Osteoblast (primary cell): ENCODE data around the gene EIF3B. TPM values are rescaled to one million over a fixed set of nuclear protein-coding genes. Genes with fewer than 3 reads are reported as not detected.
"Not testable (repeated sequence)": the region's sequence is repeated elsewhere in the genome, so short reads cannot be mapped to it uniquely, and the experiment has no call there.

ENCODE experiments used
- DNase-seq: peaks from one replicate; pipeline ENCODE4 v3.0.0; 2011; ENCODE audit warnings: low spot score, mixed read lengths; ENCODE audit not compliant: insufficient read length; ENCODE audit errors: missing footprints
- H2AFZ ChIP-seq: 2 replicates; pipeline ENCODE4 v1.6.0; 2011; ENCODE audit warnings: mild to moderate bottlenecking, low read length
- H3K27ac ChIP-seq: 2 replicates; pipeline ENCODE4 v1.5.1; 2011; ENCODE audit warnings: mild to moderate bottlenecking, low read depth, low read length, moderate library complexity
- H3K27me3 ChIP-seq: 2 replicates; pipeline ENCODE4 v1.6.0; 2012; ENCODE audit warnings: mild to moderate bottlenecking, control low read depth, inconsistent platforms, low read length, moderate library complexity; ENCODE audit not compliant: insufficient read depth
- H3K36me3 ChIP-seq: 2 replicates; pipeline ENCODE4 v1.5.1; 2011; ENCODE audit warnings: mild to moderate bottlenecking, low read length, control low read depth, moderate library complexity; ENCODE audit not compliant: insufficient read depth
- H3K4me1 ChIP-seq: 2 replicates; pipeline ENCODE4 v1.5.1; 2011; ENCODE audit warnings: mild to moderate bottlenecking, low read length, control low read depth, moderate library complexity; ENCODE audit not compliant: insufficient read depth
- H3K4me2 ChIP-seq: 2 replicates; pipeline ENCODE4 v1.6.0; 2011; ENCODE audit warnings: mild to moderate bottlenecking, low read length; ENCODE audit not compliant: insufficient read depth
- H3K4me3 ChIP-seq: fragments of 200-600 bp; sonication (generic); 3 replicates; pipeline ENCODE4 v1.5.1; 2012; ENCODE audit warnings: mild to moderate bottlenecking, low read length, inconsistent platforms; ENCODE audit not compliant: insufficient read depth
- H3K79me2 ChIP-seq: 2 replicates; pipeline ENCODE4 v1.6.0; 2012; ENCODE audit warnings: mild to moderate bottlenecking, low read length, control low read depth, inconsistent platforms; ENCODE audit not compliant: insufficient read depth
- H3K9me3 ChIP-seq: 2 replicates; pipeline ENCODE4 v1.5.1; 2011; ENCODE audit warnings: low read depth, low read length, control low read depth
- H4K20me1 ChIP-seq: 2 replicates; pipeline ENCODE4 v1.6.0; 2012; ENCODE audit warnings: mild to moderate bottlenecking, low read length, control low read depth; ENCODE audit not compliant: insufficient read depth
- CTCF ChIP-seq: IDR thresholded peaks from 2 replicates; pipeline ENCODE4 v1.5.1; 2011; ENCODE audit warnings: mild to moderate bottlenecking, low read depth, low read length, moderate library complexity; ENCODE audit errors: extremely low read depth
- total RNA-seq: library from RNA; depleted of rRNA; stranded (reverse); fragments of >200 nt; gene quantifications from 2 replicates; pipeline ENCODE4 v1.2.3, GENCODE V29; 2012

Gene EIF3B
- total RNA-seq, 1 donor: 176 TPM

- H3K27ac ChIP-seq, DNase-seq, H3K27me3 ChIP-seq, H3K9me3 ChIP-seq, H3K4me2 ChIP-seq, H2AFZ ChIP-seq, H3K4me3 ChIP-seq, H3K4me1 ChIP-seq: not testable (repeated sequence)
- peaks cover 54% of the 10 kb centered on the region for H3K79me2 ChIP-seq
- H3K36me3 ChIP-seq: peaks cover 80% of the 10 kb centered on the region
- peaks cover 55% of the 10 kb centered on the region for H4K20me1 ChIP-seq
Observed at GRCh38 chr7:2378125-2378524, 23.5 kb downstream of the EIF3B start.

GRCh38 chr7:2379161-2379560 is 24.5 kb downstream of the EIF3B start:
- no peak for DNase-seq
- Histone ChIP-seq H2AFZ (no peak overlapping the region), H3K9me3 (no peaks in the 10 kb centered on the region), H4K20me1 (peaks cover 51% of the 10 kb centered on the region), H3K79me2 (peaks cover 44% of the 10 kb centered on the region), H3K4me2 (no peak overlapping the region), H3K36me3 (peaks cover 69% of the 10 kb centered on the region), H3K27ac (no peak overlapping the region), H3K4me3 (no peak overlapping the region), H3K4me1 (no peaks in the 10 kb centered on the region), H3K27me3 (no peaks in the 10 kb centered on the region)
- TF ChIP-seq CTCF: no peak

GRCh38 chr7:2379821-2380450 is 25.3 kb downstream of the EIF3B start:
- Histone ChIP-seq H4K20me1 (peaks cover 44% of the 10 kb centered on the region), H3K27ac (no peak overlapping the region), H3K4me1 (no peaks in the 10 kb centered on the region), H3K27me3 (no peaks in the 10 kb centered on the region), H3K79me2 (peaks cover 37% of the 10 kb centered on the region), H3K4me3 (no peak overlapping the region), H3K9me3 (no peaks in the 10 kb centered on the region), H3K4me2 (no peak overlapping the region), H3K36me3 (peaks cover 62% of the 10 kb centered on the region), H2AFZ (no peak overlapping the region)
- peak; percentile 86 for DNase-seq
- no peak for TF ChIP-seq CTCF

- Histone ChIP-seq H3K4me2 (no peak overlapping the region), H2AFZ (no peak overlapping the region), H3K9me3 (no peaks in the 10 kb centered on the region), H3K36me3 (peaks cover 56% of the 10 kb centered on the region), H3K27ac (no peak overlapping the region), H3K27me3 (no peaks in the 10 kb centered on the region), H4K20me1 (peaks cover 40% of the 10 kb centered on the region), H3K4me3 (no peak overlapping the region), H3K4me1 (no peaks in the 10 kb centered on the region), H3K79me2 (peaks cover 32% of the 10 kb centered on the region)
- TF ChIP-seq CTCF: no peak
- DNase-seq: peak; percentile 75
Observed at GRCh38 chr7:2380461-2380860, 25.8 kb downstream of the EIF3B start.
